ENCODE measurements around the gene ANKH.
A peak's percentile ranks its signal among the peaks of the same experiment; 100 is the strongest.

Gene ANKH

DNA sequence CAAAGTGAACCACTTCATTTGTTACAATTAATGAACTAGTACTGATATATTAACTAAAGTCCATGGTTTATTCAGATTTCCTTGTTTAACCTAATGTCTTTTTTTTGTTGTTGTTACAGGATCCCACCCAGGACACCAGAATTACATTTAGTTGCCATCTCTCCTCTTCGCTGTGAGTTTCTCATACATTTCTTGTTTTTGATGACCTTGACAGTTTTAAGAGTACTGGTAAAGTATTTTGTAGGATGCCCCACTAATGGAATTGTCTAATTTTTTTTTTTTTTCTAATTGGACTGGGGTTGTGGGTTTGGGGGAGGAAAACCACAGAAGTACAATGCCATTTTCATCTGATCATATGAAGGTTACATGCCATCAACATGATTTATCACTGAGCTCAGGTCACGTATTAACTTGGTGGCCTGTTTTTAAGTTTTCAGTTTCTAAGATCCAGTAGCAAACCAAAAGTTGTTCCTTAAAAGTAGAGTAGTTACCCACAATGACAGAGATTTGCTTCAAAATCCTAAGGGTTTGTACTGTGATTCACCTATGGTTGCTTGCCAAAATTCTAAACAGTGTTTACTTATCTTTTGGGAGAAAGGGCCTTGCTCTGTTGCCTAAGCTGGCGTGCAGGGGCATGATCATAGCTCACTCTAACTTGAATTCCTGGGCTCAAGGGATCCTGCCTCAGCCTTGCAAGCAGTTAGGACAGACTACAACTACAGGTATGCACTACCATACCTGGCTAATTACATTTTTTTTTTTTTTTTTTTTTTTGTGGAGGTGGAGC is 211.6 kb downstream of the ANKH start:
- DNase-seq (ENCODE audit: low read depth) = peak; percentile 65
- no peak overlapping the region for H3K4me3 ChIP-seq (ENCODE audit: low read length)
- TF ChIP-seq, protein P1, sequence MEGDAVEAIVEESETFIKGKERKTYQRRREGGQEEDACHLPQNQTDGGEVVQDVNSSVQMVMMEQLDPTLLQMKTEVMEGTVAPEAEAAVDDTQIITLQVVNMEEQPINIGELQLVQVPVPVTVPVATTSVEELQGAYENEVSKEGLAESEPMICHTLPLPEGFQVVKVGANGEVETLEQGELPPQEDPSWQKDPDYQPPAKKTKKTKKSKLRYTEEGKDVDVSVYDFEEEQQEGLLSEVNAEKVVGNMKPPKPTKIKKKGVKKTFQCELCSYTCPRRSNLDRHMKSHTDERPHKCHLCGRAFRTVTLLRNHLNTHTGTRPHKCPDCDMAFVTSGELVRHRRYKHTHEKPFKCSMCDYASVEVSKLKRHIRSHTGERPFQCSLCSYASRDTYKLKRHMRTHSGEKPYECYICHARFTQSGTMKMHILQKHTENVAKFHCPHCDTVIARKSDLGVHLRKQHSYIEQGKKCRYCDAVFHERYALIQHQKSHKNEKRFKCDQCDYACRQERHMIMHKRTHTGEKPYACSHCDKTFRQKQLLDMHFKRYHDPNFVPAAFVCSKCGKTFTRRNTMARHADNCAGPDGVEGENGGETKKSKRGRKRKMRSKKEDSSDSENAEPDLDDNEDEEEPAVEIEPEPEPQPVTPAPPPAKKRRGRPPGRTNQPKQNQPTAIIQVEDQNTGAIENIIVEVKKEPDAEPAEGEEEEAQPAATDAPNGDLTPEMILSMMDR (conservative IDR thresholded peaks at IDR 0.05; ENCODE audit: low read length) = no peak

DNA sequence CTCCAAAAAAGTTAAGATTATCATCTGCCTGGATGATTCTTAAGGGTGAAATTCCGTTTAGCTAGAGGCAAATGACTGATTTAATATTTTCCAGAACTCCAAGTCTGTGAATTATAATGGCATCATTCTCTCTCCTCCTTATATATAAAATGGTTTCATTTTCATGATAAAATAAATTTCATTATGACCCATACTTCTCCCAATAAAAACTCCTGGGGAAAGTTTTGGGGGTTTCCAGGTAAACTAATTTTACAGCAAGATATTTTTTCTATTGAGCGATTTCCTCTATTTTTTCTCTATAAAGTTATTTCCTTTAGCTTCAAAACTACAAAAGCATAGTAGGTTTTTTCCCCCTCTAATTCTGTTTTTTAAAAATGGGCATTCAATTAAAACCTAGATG is 214.7 kb downstream of the ANKH start:
- DNase-seq (ENCODE audit: low read depth) = no peak
- TF ChIP-seq, protein P1 (conservative IDR thresholded peaks at IDR 0.05; ENCODE audit: low read length) = no peak
- H3K4me3 ChIP-seq (ENCODE audit: low read length) = no peak overlapping the region

DNA sequence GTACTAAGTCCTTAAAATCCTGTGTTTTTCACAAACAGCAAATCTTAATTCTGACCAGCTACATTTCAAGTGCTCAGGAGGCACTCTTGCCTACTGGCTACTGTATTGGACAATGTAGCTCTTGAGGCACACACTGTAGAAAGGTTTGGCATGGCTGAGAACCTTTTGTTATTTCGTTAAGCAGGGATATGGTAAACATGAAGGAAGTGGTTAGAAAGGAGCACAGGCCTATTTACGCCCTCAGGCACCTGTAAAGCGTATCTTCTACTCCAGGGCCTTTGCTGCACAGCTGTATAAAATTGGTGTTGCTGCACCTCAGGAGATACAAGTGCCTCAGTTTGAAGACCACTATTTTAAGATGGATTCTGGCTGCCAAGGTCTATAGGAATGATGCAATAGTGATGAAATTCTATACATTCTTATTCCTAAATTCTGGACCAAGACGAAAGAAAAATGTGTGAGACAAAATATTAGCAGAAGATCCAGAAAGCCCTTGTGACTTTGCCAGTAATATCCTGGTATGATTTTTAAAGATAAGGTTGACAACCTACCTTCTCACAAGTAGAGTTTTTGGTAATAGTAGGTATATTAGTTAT is 216.3 kb downstream of the ANKH start:
- TF ChIP-seq, protein P1 (conservative IDR thresholded peaks at IDR 0.05; ENCODE audit: low read length) = no peak
- H3K4me3 ChIP-seq (ENCODE audit: low read length) = no peak overlapping the region
- no peak for DNase-seq (ENCODE audit: low read depth)

Data from AG10803 (cell line).